Measurements from ENCODE around the gene TBC1D16. TPM values are rescaled to one million over a fixed set of nuclear protein-coding genes. Genes with fewer than 3 reads are reported as not detected.

Gene TBC1D16
- total and polyA plus RNA-seq, 12 donors: 4.8 to 23.3 (median 17.0) TPM

GRCh38 chr17:79888811-79889634, 146.6 kb downstream of the TBC1D16 start:
- Histone ChIP-seq H3K36me3 (no peaks in the 10 kb centered on the region), H3K4me1 (peaks cover 2 to 20% (median 18%) of the 10 kb centered on the region in 9 donors), H3K4me3 (no peak overlapping the region), H3K9me3 (no peaks in the 10 kb centered on the region), H3K27ac (no peak overlapping the region), H3K27me3 (peaks cover 0 to 60% (median 56%) of the 10 kb centered on the region in 7 donors)
- WGBS, 2 donors: 87 to 89% methylated on average over 22 of the region's 22 CpGs
- ATAC-seq (no peak), DNase-seq (no peak)
- intact Hi-C loops (cut with DNase I): no loop called here
- no peak for TF ChIP-seq CTCF (IDR thresholded peaks at IDR 0.05)

- H3K27me3 ChIP-seq: peaks cover 0 to 69% (median 61%) of the 10 kb centered on the region in 7 donors
- intact Hi-C loops (cut with DNase I): no loop called here
- H3K4me1 ChIP-seq: peaks cover 2 to 20% (median 18%) of the 10 kb centered on the region in 9 donors
- ATAC-seq: no peak
- H3K27ac ChIP-seq: no peak overlapping the region
- no peak for TF ChIP-seq CTCF (IDR thresholded peaks at IDR 0.05)
- WGBS, 2 donors: 85 to 88% methylated on average over 17 of the region's 17 CpGs
- H3K4me3 ChIP-seq: no peak overlapping the region
- H3K36me3 ChIP-seq: no peaks in the 10 kb centered on the region
- DNase-seq: no peak
- no peaks in the 10 kb centered on the region for H3K9me3 ChIP-seq
Measured at GRCh38 chr17:79888009-79888540, 147.6 kb downstream of the TBC1D16 start.

- H3K27ac ChIP-seq: no peak overlapping the region
- no peaks in the 10 kb centered on the region for H3K9me3 ChIP-seq
- H3K4me1 ChIP-seq: peaks cover 2 to 20% (median 18%) of the 10 kb centered on the region in 9 donors
- DNase-seq (no peak), ATAC-seq (no peak)
- no peak overlapping the region for H3K4me3 ChIP-seq
- intact Hi-C loops (cut with DNase I): no loop called here
- H3K36me3 ChIP-seq: no peaks in the 10 kb centered on the region
- WGBS, 2 donors: 58 to 63% methylated on average over 14 of the region's 14 CpGs
- peaks cover 0 to 74% (median 62%) of the 10 kb centered on the region in 7 donors for H3K27me3 ChIP-seq
- no peak for TF ChIP-seq CTCF (IDR thresholded peaks at IDR 0.05)
Measured at GRCh38 chr17:79887451-79887991, 148.2 kb downstream of the TBC1D16 start.

- DNase-seq: no peak
- intact Hi-C loops (cut with DNase I): no loop called here
- 71 to 75% methylated on average over 7 of the region's 7 CpGs for WGBS, 2 donors
- H3K9me3 ChIP-seq: no peaks in the 10 kb centered on the region
- TF ChIP-seq CTCF (IDR thresholded peaks at IDR 0.05): no peak
- no peak for ATAC-seq
- no peaks in the 10 kb centered on the region for H3K4me1 ChIP-seq
- H3K27me3 ChIP-seq: peaks cover 0 to 90% (median 52%) of the 10 kb centered on the region in 7 donors
- H3K4me3 ChIP-seq: no peak overlapping the region
- H3K36me3 ChIP-seq: no peaks in the 10 kb centered on the region
- no peak overlapping the region for H3K27ac ChIP-seq
Measured at GRCh38 chr17:79883202-79883601, 152.5 kb downstream of the TBC1D16 start.

Other genes starting within 250 kb of the TBC1D16 start
- 1 to 10 TPM; 4.3 to 9.3 (median 5.6) TPM for gene CBX8, start 238.8 kb downstream of the TBC1D16 start, total RNA-seq
- gene CBX8, start 238.8 kb downstream of the TBC1D16 start, polyA plus RNA-seq: 1 to 10 TPM; 2.2 to 4.1 TPM
- 10 to 100 TPM; 21.6 to 38.2 (median 26.4) TPM for gene CBX4, start 196.4 kb downstream of the TBC1D16 start, total RNA-seq
- 1 to 10 TPM; 9.4 to 9.8 TPM for gene CBX4, start 196.4 kb downstream of the TBC1D16 start, polyA plus RNA-seq
- gene CCDC40, start 770 bp upstream of the TBC1D16 start, total RNA-seq: 1 to 10 TPM; 3.4 to 8.9 (median 6.8) TPM
- 1 to 10 TPM; 2.0 to 5.8 TPM for gene CCDC40, start 770 bp upstream of the TBC1D16 start, polyA plus RNA-seq
- 10 to 100 TPM; 29.6 to 67.7 (median 52.1) TPM for gene GAA, start 65.7 kb upstream of the TBC1D16 start, total RNA-seq
- gene GAA, start 65.7 kb upstream of the TBC1D16 start, polyA plus RNA-seq: 10 to 100 TPM; 26.4 to 41.0 TPM
- gene EIF4A3, start 111.3 kb upstream of the TBC1D16 start, total RNA-seq: 10 to 100 TPM; 26.5 to 40.2 (median 34.3) TPM
- gene EIF4A3, start 111.3 kb upstream of the TBC1D16 start, polyA plus RNA-seq: 10 to 100 TPM; 16.2 to 51.0 TPM
- gene CARD14, start 134.2 kb upstream of the TBC1D16 start, total RNA-seq: under 1 TPM in 4 of 10 donors, not detected in 6; 0.11 to 0.33 (median 0.14) TPM
- under 1 TPM; 0.12 to 0.22 TPM for gene CARD14, start 134.2 kb upstream of the TBC1D16 start, polyA plus RNA-seq
- 10 to 100 TPM in 9 of 10 donors, 1 to 10 TPM in 1; 7.3 to 18.0 (median 14.0) TPM for gene SGSH, start 184.5 kb upstream of the TBC1D16 start, total RNA-seq
- gene SGSH, start 184.5 kb upstream of the TBC1D16 start, polyA plus RNA-seq: 10 to 100 TPM in 1 of 2 donors, 1 to 10 TPM in 1; 10.0 to 21.7 TPM
- gene SLC26A11, start 184.6 kb upstream of the TBC1D16 start, total RNA-seq: 1 to 10 TPM; 3.9 to 8.6 (median 5.1) TPM
- gene SLC26A11, start 184.6 kb upstream of the TBC1D16 start, polyA plus RNA-seq: 1 to 10 TPM; 3.0 to 5.6 TPM
- gene RNF213, start 225.0 kb upstream of the TBC1D16 start, total RNA-seq: 10 to 100 TPM; 26.0 to 97.0 (median 31.7) TPM
- gene RNF213, start 225.0 kb upstream of the TBC1D16 start, polyA plus RNA-seq: 10 to 100 TPM; 13.1 to 58.7 TPM